Adrenal gland (tissue), 12 donors: Measurements from ENCODE around the gene LRIT3. TPM values are rescaled to one million over a fixed set of nuclear protein-coding genes. Genes with fewer than 3 reads are reported as not detected.

Experiments
- DNase-seq, 7 donors: peaks; one replicate each; pipeline ENCODE4 v3.0.0-alpha.2; 2019 to 2020
- H3K27ac ChIP-seq, 5 donors: fragments of 200-600 bp; sonication (generic) in 4 of 5; 1 replicate in 3 of 5; 2 replicates in 2 of 5; pipeline versions ENCODE4 v1.5.1 to v1.8.0; 2016 to 2020; ENCODE audit warnings: mild to moderate bottlenecking in 1 of 5
- H3K27me3 ChIP-seq: fragments of 200-600 bp; 2 replicates; pipeline ENCODE4 v1.8.0; 2021
- H3K36me3 ChIP-seq, 2 donors: fragments of 200-600 bp; replicated peaks in 1 of 2; 1 replicate in 1 of 2; 2 replicates in 1 of 2; pipeline versions ENCODE4 v1.5.1 to v1.8.0; 2018 to 2022
- H3K4me1 ChIP-seq, 2 donors: fragments of 200-600 bp; replicated peaks in 1 of 2; 1 replicate in 1 of 2; 2 replicates in 1 of 2; pipeline versions ENCODE4 v1.5.1 to v1.8.0; 2018 to 2021
- H3K4me3 ChIP-seq, 4 donors: fragments of 200-600 bp; sonication (generic) in 3 of 4; one replicate each; pipeline ENCODE4 v1.5.1; 2016 to 2018
- H3K9me3 ChIP-seq, 3 donors: fragments of 200-600 bp; sonication (generic) in 1 of 3; replicated peaks in 1 of 3; 1 replicate in 2 of 3; 2 replicates in 1 of 3; pipeline versions ENCODE4 v1.5.1 to v1.8.0; 2016 to 2021
- POLR2A ChIP-seq, 2 donors: fragments of 450-650 bp; IDR thresholded peaks; one replicate each; pipeline ENCODE4 v1.6.1; 2017; ENCODE audit warnings: antibody characterized with exemption in 2 of 2, mild to moderate bottlenecking in 2 of 2, moderate library complexity in 1 of 2
- WGBS, 4 donors: extraction: QIAGEN DNeasy Blood & Tissue Kit in 2 of 4; methylation state at CpG; one replicate each; pipeline versions ENCODE4 v1.1.5 to v1.1.7; 2013 to 2017; 5-methylcytosine and 5-hydroxymethylcytosine counted together
- intact Hi-C, 2 donors: fragments of 100-400 bp; cut with DNase I; formaldehyde crosslinking; loops; one replicate each; pipeline versions ENCODE4 v1.14.1 to v1.15.0; 2022 to 2023
- polyA plus RNA-seq, 3 donors: library from polyadenylated mRNA; stranded (reverse); fragments of 200-250 nt in 2 of 3; fragments of 350-450 nt in 1 of 3; fragmentation: Illumina TruSeq in 1 of 3; extraction: RNeasy Lipid Tissue Mini Kit (QIAGEN cat#74804) in 1 of 3; gene quantifications; one replicate each; pipeline ENCODE4 v1.2.3, GENCODE V29; 2013 to 2014
- total RNA-seq, 9 donors: library from RNA; depleted of rRNA in 4 of 9; stranded (reverse); fragments of >200 nt in 4 of 9; fragments of 120-200 nt in 1 of 9; fragmentation: NEBNext Ultra II Directional in 1 of 9; extraction: Animal tissue kit (Norgen Biotek cat#: 25700) in 1 of 9; gene quantifications; one replicate each; pipeline versions ENCODE4 v1.1.0 to v1.2.4, GENCODE V29; 2013 to 2023
- TF ChIP-seq, protein P1 (sequence below), 6 experiments: fragments of 450-650 bp in 4 of 6; fragments of 200-600 bp in 2 of 6; sonication (generic) in 1 of 6; IDR thresholded peaks; 1 replicate in 5 of 6; 2 replicates in 1 of 6; pipeline versions ENCODE4 v1.5.1 to v1.8.0; 2016 to 2021; ENCODE audit warnings: antibody characterized with exemption in 6 of 6, mild to moderate bottlenecking in 2 of 6, moderate library complexity in 1 of 6
- donor health status: healthy with polysubstance abuse.
- donor health status: Bipolar disorder and iron deficiency.
- donor health status: DM: yes; HTN: yes; CAD: no.
- donor health status: DM: no; HTN: no; CAD: no.
- donor health status: DM: no; HTN: no; CAD: no.
- donor health status: DM: yes; HTN: yes; CAD: no.

LRIT3 gene
- total and polyA plus RNA-seq, 12 donors, result 0.07 to 0.85 (median 0.18) TPM; not detected in 2

GRCh38 chr4:109876634-109877265, 28.8 kb downstream of the LRIT3 start:
- no peak for DNase-seq
- WGBS, 4 donors, result 88 to 94% (median 91%) methylated on average over 2 of the region's 2 CpGs
- no peaks in the 10 kb centered on the region for H3K9me3 ChIP-seq
- intact Hi-C loops, result no loop called here
- TF ChIP-seq, protein P1, sequence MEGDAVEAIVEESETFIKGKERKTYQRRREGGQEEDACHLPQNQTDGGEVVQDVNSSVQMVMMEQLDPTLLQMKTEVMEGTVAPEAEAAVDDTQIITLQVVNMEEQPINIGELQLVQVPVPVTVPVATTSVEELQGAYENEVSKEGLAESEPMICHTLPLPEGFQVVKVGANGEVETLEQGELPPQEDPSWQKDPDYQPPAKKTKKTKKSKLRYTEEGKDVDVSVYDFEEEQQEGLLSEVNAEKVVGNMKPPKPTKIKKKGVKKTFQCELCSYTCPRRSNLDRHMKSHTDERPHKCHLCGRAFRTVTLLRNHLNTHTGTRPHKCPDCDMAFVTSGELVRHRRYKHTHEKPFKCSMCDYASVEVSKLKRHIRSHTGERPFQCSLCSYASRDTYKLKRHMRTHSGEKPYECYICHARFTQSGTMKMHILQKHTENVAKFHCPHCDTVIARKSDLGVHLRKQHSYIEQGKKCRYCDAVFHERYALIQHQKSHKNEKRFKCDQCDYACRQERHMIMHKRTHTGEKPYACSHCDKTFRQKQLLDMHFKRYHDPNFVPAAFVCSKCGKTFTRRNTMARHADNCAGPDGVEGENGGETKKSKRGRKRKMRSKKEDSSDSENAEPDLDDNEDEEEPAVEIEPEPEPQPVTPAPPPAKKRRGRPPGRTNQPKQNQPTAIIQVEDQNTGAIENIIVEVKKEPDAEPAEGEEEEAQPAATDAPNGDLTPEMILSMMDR (IDR thresholded peaks at IDR 0.05), result no peak
- TF ChIP-seq POLR2A (IDR thresholded peaks at IDR 0.05), result no peak
- no peak overlapping the region for H3K4me3 ChIP-seq
- H3K36me3 ChIP-seq, result no peaks in the 10 kb centered on the region
- H3K4me1 ChIP-seq, result no peaks in the 10 kb centered on the region
- no peak overlapping the region for H3K27ac ChIP-seq
- no peaks in the 10 kb centered on the region for H3K27me3 ChIP-seq

- Histone ChIP-seq H3K36me3 (no peaks in the 10 kb centered on the region), H3K27ac (no peak overlapping the region), H3K4me1 (no peaks in the 10 kb centered on the region), H3K27me3 (no peaks in the 10 kb centered on the region), H3K4me3 (no peak overlapping the region), H3K9me3 (no peaks in the 10 kb centered on the region)
- 56 to 64% (median 62%) methylated on average over 3 of the region's 3 CpGs for WGBS, 4 donors
- intact Hi-C loops, result no loop called here
- no peak for TF ChIP-seq POLR2A (IDR thresholded peaks at IDR 0.05)
- TF ChIP-seq, protein P1 (IDR thresholded peaks at IDR 0.05), result no peak
- DNase-seq, result no peak
Observed at GRCh38 chr4:109877400-109877799, 29.5 kb downstream of the LRIT3 start.

- intact Hi-C loops, result no loop called here
- H3K27me3 ChIP-seq, result no peaks in the 10 kb centered on the region
- WGBS, 4 donors, result 72 to 79% (median 73%) methylated on average over 2 of the region's 2 CpGs
- no peaks in the 10 kb centered on the region for H3K4me1 ChIP-seq
- no peak overlapping the region for H3K4me3 ChIP-seq
- TF ChIP-seq, protein P1 (IDR thresholded peaks at IDR 0.05), result no peak
- TF ChIP-seq POLR2A (IDR thresholded peaks at IDR 0.05), result no peak
- no peak for DNase-seq
- H3K9me3 ChIP-seq, result no peaks in the 10 kb centered on the region
- H3K36me3 ChIP-seq, result no peaks in the 10 kb centered on the region
- no peak overlapping the region for H3K27ac ChIP-seq
Observed at GRCh38 chr4:109878355-109878754, 30.4 kb downstream of the LRIT3 start.

DNA sequence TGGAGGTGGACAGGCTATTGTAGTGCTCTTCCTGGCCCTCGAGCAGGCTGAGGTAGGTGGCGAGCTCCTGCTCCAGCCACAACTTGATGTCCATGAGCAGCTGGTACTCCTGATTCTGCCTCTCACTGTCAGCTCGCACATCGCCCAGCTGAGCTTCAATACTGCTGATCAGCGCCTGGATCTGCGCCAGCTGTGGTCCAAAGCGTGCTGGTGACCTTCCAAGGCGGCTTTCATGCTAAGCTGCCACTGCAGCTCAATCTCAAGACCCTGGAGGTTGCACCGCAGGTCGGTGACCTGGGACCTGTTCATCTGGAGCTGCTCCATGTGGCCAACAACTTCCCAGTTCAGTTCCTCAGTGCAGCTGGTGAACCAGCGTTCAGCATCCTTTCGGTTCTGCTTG, 31.2 kb downstream of the LRIT3 start:
- Histone ChIP-seq H3K27me3 (no peaks in the 10 kb centered on the region), H3K27ac (no peak overlapping the region), H3K4me1 (no peaks in the 10 kb centered on the region), H3K4me3 (no peak overlapping the region), H3K9me3 (no peaks in the 10 kb centered on the region), H3K36me3 (no peaks in the 10 kb centered on the region)
- TF ChIP-seq POLR2A (IDR thresholded peaks at IDR 0.05), result no peak
- TF ChIP-seq, protein P1 (IDR thresholded peaks at IDR 0.05), result no peak
- no peak for DNase-seq
- intact Hi-C loops, result no loop called here
- WGBS, 4 donors, result 78 to 93% (median 84%) methylated on average over 5 to 12 of the region's 12 CpGs
